T1000 (cell line): ENCODE results near the gene ULK4.
"Not testable (repeated sequence)": the region's sequence is repeated elsewhere in the genome, so short reads cannot be mapped to it uniquely, and the experiment has no call there.

Source experiments
- DNase-seq: peaks from one replicate; lab custom pipeline; 2025; ENCODE audit warnings: mixed read lengths; lab: John Stamatoyannopoulos, UW

Gene ULK4

GRCh38 chr3:41441139-41441538 is 520.8 kb downstream of the ULK4 start:
- no peak for DNase-seq

GRCh38 chr3:41436983-41437382 is 524.9 kb downstream of the ULK4 start:
- no peak for DNase-seq

- DNase-seq = no peak
Observed at GRCh38 chr3:41434781-41435180, 527.1 kb downstream of the ULK4 start.

- DNase-seq = no peak
Observed at GRCh38 chr3:41431386-41431785, 530.5 kb downstream of the ULK4 start.

GRCh38 chr3:41430886-41431285 is 531.0 kb downstream of the ULK4 start:
- no peak for DNase-seq

GRCh38 chr3:41430391-41430790 is 531.5 kb downstream of the ULK4 start:
- no peak for DNase-seq

- no peak for DNase-seq
Observed at GRCh38 chr3:41426485-41426884, 535.4 kb downstream of the ULK4 start.

GRCh38 chr3:41424543-41425300 is 537.2 kb downstream of the ULK4 start:
- DNase-seq = no peak

GRCh38 chr3:41419809-41420208 is 542.1 kb downstream of the ULK4 start:
- DNase-seq = no peak

- peak; percentile 59 for DNase-seq
Observed at GRCh38 chr3:41418961-41419691, 542.8 kb downstream of the ULK4 start.

GRCh38 chr3:41417574-41417973 is 544.3 kb downstream of the ULK4 start:
- DNase-seq = no peak

- DNase-seq = no peak
Observed at GRCh38 chr3:41411065-41411464, 550.8 kb downstream of the ULK4 start.

GRCh38 chr3:41405466-41405865 is 556.4 kb downstream of the ULK4 start:
- DNase-seq = no peak

- no peak for DNase-seq
Observed at GRCh38 chr3:41404582-41404981, 557.3 kb downstream of the ULK4 start.

- no peak for DNase-seq
Observed at GRCh38 chr3:41394896-41395295, 567.0 kb downstream of the ULK4 start.

GRCh38 chr3:41370765-41371535 is 591.0 kb downstream of the ULK4 start:
- not testable (repeated sequence) for DNase-seq

GRCh38 chr3:41370307-41370706 is 591.6 kb downstream of the ULK4 start:
- no peak for DNase-seq

GRCh38 chr3:41369838-41370237 is 592.1 kb downstream of the ULK4 start:
- no peak for DNase-seq

- no peak for DNase-seq
Observed at GRCh38 chr3:41365973-41366372, 595.9 kb downstream of the ULK4 start.

- no peak for DNase-seq
Observed at GRCh38 chr3:41364736-41365135, 597.2 kb downstream of the ULK4 start.

GRCh38 chr3:41363830-41364523 is 597.9 kb downstream of the ULK4 start:
- DNase-seq = no peak
